LNCAP (cell line): ENCODE measurements around the gene C3orf52.

Source experiments
- CTCF ChIP-seq: fragments of 450-650 bp; IDR thresholded peaks from 2 replicates; pipeline ENCODE4 v1.5.1; 2017; ENCODE audit warnings: mild to moderate bottlenecking

The C3orf52 gene

GRCh38 chr3:112089956-112090886, 4.0 kb downstream of the C3orf52 start:
- TF ChIP-seq CTCF = no peak

- no peak for TF ChIP-seq CTCF
Observed at GRCh38 chr3:112090887-112091586, 4.8 kb downstream of the C3orf52 start.

GRCh38 chr3:112092496-112093179, 6.4 kb downstream of the C3orf52 start:
- TF ChIP-seq CTCF = no peak

- no peak for TF ChIP-seq CTCF
Observed at GRCh38 chr3:112093180-112093522, 7.0 kb downstream of the C3orf52 start.

- no peak for TF ChIP-seq CTCF
Observed at GRCh38 chr3:112095731-112096130, 9.5 kb downstream of the C3orf52 start.

GRCh38 chr3:112096176-112096575, 10.0 kb downstream of the C3orf52 start:
- TF ChIP-seq CTCF = no peak

GRCh38 chr3:112097378-112097777, 11.2 kb downstream of the C3orf52 start:
- no peak for TF ChIP-seq CTCF
